Loucy (cell line): ENCODE results near the gene ARNT2.

ENCODE experiments used
- EZH2phosphoT487 ChIP-seq: fragments of 200-600 bp; IDR thresholded peaks from 2 replicates; pipeline ENCODE4 v1.6.1; 2018; ENCODE audit warnings: antibody characterized with exemption, mild to moderate bottlenecking, moderate library complexity, borderline replicate concordance
- TF ChIP-seq, protein P1 (sequence below): fragments of 200-600 bp; sonication (generic); conservative IDR thresholded peaks from 2 replicates; pipeline ENCODE4 v1.5.1; 2014; ENCODE audit warnings: mild to moderate bottlenecking, antibody characterized with exemption, low read length

- TF ChIP-seq, protein P1, sequence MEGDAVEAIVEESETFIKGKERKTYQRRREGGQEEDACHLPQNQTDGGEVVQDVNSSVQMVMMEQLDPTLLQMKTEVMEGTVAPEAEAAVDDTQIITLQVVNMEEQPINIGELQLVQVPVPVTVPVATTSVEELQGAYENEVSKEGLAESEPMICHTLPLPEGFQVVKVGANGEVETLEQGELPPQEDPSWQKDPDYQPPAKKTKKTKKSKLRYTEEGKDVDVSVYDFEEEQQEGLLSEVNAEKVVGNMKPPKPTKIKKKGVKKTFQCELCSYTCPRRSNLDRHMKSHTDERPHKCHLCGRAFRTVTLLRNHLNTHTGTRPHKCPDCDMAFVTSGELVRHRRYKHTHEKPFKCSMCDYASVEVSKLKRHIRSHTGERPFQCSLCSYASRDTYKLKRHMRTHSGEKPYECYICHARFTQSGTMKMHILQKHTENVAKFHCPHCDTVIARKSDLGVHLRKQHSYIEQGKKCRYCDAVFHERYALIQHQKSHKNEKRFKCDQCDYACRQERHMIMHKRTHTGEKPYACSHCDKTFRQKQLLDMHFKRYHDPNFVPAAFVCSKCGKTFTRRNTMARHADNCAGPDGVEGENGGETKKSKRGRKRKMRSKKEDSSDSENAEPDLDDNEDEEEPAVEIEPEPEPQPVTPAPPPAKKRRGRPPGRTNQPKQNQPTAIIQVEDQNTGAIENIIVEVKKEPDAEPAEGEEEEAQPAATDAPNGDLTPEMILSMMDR: no peak
- no peak for TF ChIP-seq EZH2phosphoT487
Measured at GRCh38 chr15:80401456-80401855, 2.7 kb upstream of the ARNT2 start.
